A549 (cell line): ENCODE data around the gene MPC2. TPM values are rescaled to one million over a fixed set of nuclear protein-coding genes. Genes with fewer than 3 reads are reported as not detected.
"Not testable (repeated sequence)": the region's sequence is repeated elsewhere in the genome, so short reads cannot be mapped to it uniquely, and the experiment has no call there.

Source experiments
- ATAC-seq, 2 experiments: fragments of 200-7000 bp in 1 of 2; fragments of >200 bp in 1 of 2; cut with Nextera tagmentation in 1 of 2; cut with Tn5 transposase in 1 of 2; 3 replicates each; pipeline versions ENCODE4 v1.8.0 to v1.9.1; 2018 to 2020; ENCODE audit warnings: mild to moderate bottlenecking in 1 of 2, moderate library complexity in 1 of 2
- CTCF ChIA-PET: fragments of 300-600 bp; sonication (Branson Sonifier 250); formaldehyde crosslinking; extraction: SDS; loops from one replicate; lab custom pipeline; 2021; ENCODE audit warnings: antibody characterized with exemption, inconsistent platforms; lab: Yijun Ruan, JAX
- POLR2A ChIA-PET: fragments of 350-600 bp; formaldehyde crosslinking; extraction: SDS; loops from one replicate; lab custom pipeline; 2021; ENCODE audit warnings: antibody characterized with exemption, inconsistent platforms; lab: Yijun Ruan, JAX
- DNase-seq, 2 experiments: peaks; one replicate each; pipeline versions ENCODE4 v3.0.0 to v3.0.0-alpha.2; 2011 to 2016; ENCODE audit warnings: low read depth in 1 of 2, low spot score in 1 of 2
- FAIRE-seq: peaks from 2 replicates; lab custom pipeline; 2011; peaks lifted over from hg19 to GRCh38; lab: Jason Lieb, UNC
- H3K27ac ChIP-seq, 2 experiments: fragments of >200 bp; sonication (Bioruptor Twin); formaldehyde crosslinking; 3 replicates each; pipeline ENCODE4 v1.5.1; 2016 to 2017
- H3K4me1 ChIP-seq: fragments of >200 bp; sonication (Bioruptor Twin); formaldehyde crosslinking; 3 replicates; pipeline ENCODE4 v1.6.1; 2016
- H3K4me2 ChIP-seq: fragments of >200 bp; sonication (Bioruptor Twin); formaldehyde crosslinking; 3 replicates; pipeline ENCODE4 v1.6.1; 2016
- H3K4me3 ChIP-seq: fragments of >200 bp; sonication (Bioruptor Twin); formaldehyde crosslinking; 3 replicates; pipeline ENCODE4 v1.5.1; 2016
- H3K9me3 ChIP-seq: fragments of >200 bp; sonication (Bioruptor Twin); formaldehyde crosslinking; 3 replicates; pipeline ENCODE4 v1.6.1; 2016
- ATOH8 ChIP-seq: fragments of 250-450 bp; sonication (Bioruptor Pico); IDR thresholded peaks from 2 replicates; pipeline ENCODE4 v1.5.0; 2020; ENCODE audit warnings: low read depth, mild to moderate bottlenecking, moderate library complexity
- BHLHE40 ChIP-seq: IDR thresholded peaks from 2 replicates; pipeline ENCODE4 v1.6.1; 2012; ENCODE audit warnings: low read depth, low read length, inconsistent platforms
- CBX2 ChIP-seq: fragments of 200-600 bp; sonication (generic); IDR thresholded peaks from 2 replicates; pipeline ENCODE4 v1.6.1; 2016; ENCODE audit warnings: low read depth, mild to moderate bottlenecking, borderline replicate concordance
- CHD2 ChIP-seq: fragments of 150-350 bp; IDR thresholded peaks from 2 replicates; pipeline ENCODE4 v1.6.1; 2014; ENCODE audit warnings: low read length; ENCODE audit not compliant: partially characterized antibody
- CHD4 ChIP-seq: fragments of 200-600 bp; sonication (generic); IDR thresholded peaks from 2 replicates; pipeline ENCODE4 v1.6.1; 2016; ENCODE audit warnings: antibody characterized with exemption, mild to moderate bottlenecking, borderline replicate concordance
- EHF ChIP-seq: fragments of 250-450 bp; sonication (Bioruptor Pico); IDR thresholded peaks from 2 replicates; pipeline ENCODE4 v1.5.0; 2020; ENCODE audit warnings: mild to moderate bottlenecking
- ELK1 ChIP-seq: fragments of 150-350 bp; IDR thresholded peaks from 2 replicates; pipeline ENCODE4 v1.6.1; 2014; ENCODE audit warnings: low read depth, mild to moderate bottlenecking, low read length
- EP300 ChIP-seq, 2 experiments: fragments of >200 bp; sonication (Bioruptor Twin); formaldehyde crosslinking; IDR thresholded peaks; 2 replicates in 1 of 2; 3 replicates in 1 of 2; pipeline ENCODE4 v1.6.1; 2016 to 2017
- FOSB ChIP-seq: fragments of 250-450 bp; sonication (Bioruptor Pico); IDR thresholded peaks from 2 replicates; pipeline ENCODE4 v1.5.0; 2020; ENCODE audit warnings: mild to moderate bottlenecking, moderate library complexity
- FOXS1 ChIP-seq: fragments of 250-450 bp; sonication (Bioruptor Pico); IDR thresholded peaks from 2 replicates; pipeline ENCODE4 v1.5.0; 2020; ENCODE audit warnings: mild to moderate bottlenecking, moderate library complexity
- GATA3 ChIP-seq: IDR thresholded peaks from 2 replicates; pipeline ENCODE4 v1.6.1; 2012; ENCODE audit warnings: borderline replicate concordance
- HES2 ChIP-seq: fragments of >200 bp; sonication (Bioruptor Twin); formaldehyde crosslinking; IDR thresholded peaks from 2 replicates; pipeline ENCODE4 v1.6.1; 2016
- HOXA7 ChIP-seq: fragments of 250-450 bp; sonication (Bioruptor Pico); IDR thresholded peaks from 2 replicates; pipeline ENCODE4 v1.5.0; 2020; ENCODE audit warnings: mild to moderate bottlenecking, moderate library complexity
- HOXB13 ChIP-seq: fragments of 250-450 bp; sonication (Bioruptor Pico); IDR thresholded peaks from 2 replicates; pipeline ENCODE4 v1.5.0; 2020; ENCODE audit warnings: low read depth, mild to moderate bottlenecking, moderate library complexity
- HOXB5 ChIP-seq: fragments of 250-450 bp; sonication (Bioruptor Pico); IDR thresholded peaks from 2 replicates; pipeline ENCODE4 v1.5.0; 2020; ENCODE audit warnings: mild to moderate bottlenecking, moderate library complexity
- JUNB ChIP-seq: fragments of >200 bp; sonication (Bioruptor Twin); formaldehyde crosslinking; IDR thresholded peaks from 2 replicates; pipeline ENCODE4 v1.6.1; 2016
- KDM1A ChIP-seq: fragments of 200-600 bp; sonication (generic); IDR thresholded peaks from 2 replicates; pipeline ENCODE4 v1.6.1; 2016; ENCODE audit warnings: low read depth, mild to moderate bottlenecking
- KDM5A ChIP-seq: fragments of 200-600 bp; sonication (generic); IDR thresholded peaks from 2 replicates; pipeline ENCODE4 v1.6.1; 2016; ENCODE audit warnings: antibody characterized with exemption, mild to moderate bottlenecking
- NPAS2 ChIP-seq: fragments of 250-450 bp; sonication (Bioruptor Pico); IDR thresholded peaks from 2 replicates; pipeline ENCODE4 v1.8.0; 2022; ENCODE audit warnings: mild to moderate bottlenecking, moderate library complexity, borderline replicate concordance
- NR3C1 ChIP-seq: fragments of >200 bp; sonication (Bioruptor Twin); formaldehyde crosslinking; IDR thresholded peaks from 3 replicates; pipeline ENCODE4 v1.6.1; 2017
- PHF8 ChIP-seq: fragments of 200-600 bp; sonication (generic); IDR thresholded peaks from 2 replicates; pipeline ENCODE4 v1.6.1; 2016; ENCODE audit warnings: low read depth, mild to moderate bottlenecking, antibody characterized with exemption, moderate library complexity, borderline replicate concordance
- POLR2AphosphoS2 ChIP-seq: conservative IDR thresholded peaks from 2 replicates; pipeline ENCODE4 v1.6.1; 2012; ENCODE audit warnings: low read length, improper control_type of control experiment, inconsistent platforms
- RCOR1 ChIP-seq: fragments of 150-350 bp; IDR thresholded peaks from 2 replicates; pipeline ENCODE4 v1.6.1; 2014; ENCODE audit warnings: antibody characterized with exemption, low read length, low read depth
- TP53 ChIP-seq: fragments of 250-450 bp; sonication (Bioruptor Pico); IDR thresholded peaks from 2 replicates; pipeline ENCODE4 v1.5.0; 2021; ENCODE audit warnings: mild to moderate bottlenecking, moderate library complexity
- WGBS: methylation state at CpG from one replicate; pipeline ENCODE4 v1.1.6; 2017; ENCODE audit errors: missing lambda C conversion rate; 5-methylcytosine and 5-hydroxymethylcytosine counted together
- polyA plus RNA-seq, 4 experiments: library from polyadenylated mRNA; depleted of rRNA in 3 of 4; stranded (reverse); fragments of >200 nt; fragmentation: RNase III in 1 of 4; extraction: RNeasy Plus Mini Kit Qiagen cat#74134 plus additional on column Dnase treatment in 1 of 4; gene quantifications; 2 replicates in 3 of 4; 3 replicates in 1 of 4; pipeline ENCODE4 v1.2.3, GENCODE V29; 2011 to 2017

Gene MPC2
- polyA plus RNA-seq, 2 of the 4 experiments (the other 2 are of a cell fraction) = 53.0 to 120 TPM

GRCh38 chr1:167890400-167890799 is 46.5 kb downstream of the MPC2 start:
- no peak for ATAC-seq
- H3K9me3 ChIP-seq = 0 out of 3 replicates have a peak, but pooled peaks cover 3% of the 10 kb centered on the region
- CTCF ChIA-PET = no interaction called here
- no peak overlapping the region for H3K4me2 ChIP-seq
- FAIRE-seq = no peak
- no peak overlapping the region for H3K27ac ChIP-seq
- no peak for TF ChIP-seq HOXA7 (CRISPR knock-in tag)
- TF ChIP-seq HOXB13 = no peak
- no peak for TF ChIP-seq FOSB (CRISPR knock-in tag)
- TF ChIP-seq HES2 = no peak
- TF ChIP-seq TP53 (CRISPR knock-in tag) = no peak
- TF ChIP-seq FOXS1 (CRISPR knock-in tag) = no peak
- no peak for TF ChIP-seq CBX2
- no peak for TF ChIP-seq POLR2AphosphoS2
- no peak for TF ChIP-seq KDM5A
- no peak for TF ChIP-seq EP300 (IDR thresholded peaks at IDR 0.05)
- no peak for TF ChIP-seq RCOR1
- TF ChIP-seq JUNB = no peak
- TF ChIP-seq NR3C1 = no peak
- no peak for TF ChIP-seq EHF (CRISPR knock-in tag)
- no peak for TF ChIP-seq HOXB5 (CRISPR knock-in tag)
- TF ChIP-seq KDM1A = no peak
- no peak for TF ChIP-seq PHF8
- no peak for TF ChIP-seq GATA3
- TF ChIP-seq, all 56 proteins: peak for 0
- H3K4me1 ChIP-seq = no peaks in the 10 kb centered on the region
- H3K4me3 ChIP-seq = no peak overlapping the region
- no peak for DNase-seq
- POLR2A ChIA-PET = no interaction called here

- ATAC-seq, H3K4me3 ChIP-seq, FAIRE-seq, POLR2A ChIA-PET, H3K27ac ChIP-seq, DNase-seq, H3K4me2 ChIP-seq, CTCF ChIA-PET, H3K4me1 ChIP-seq, H3K9me3 ChIP-seq: not testable (repeated sequence)
- 68% methylated on average over 2 of the region's 2 CpGs for WGBS
Observed at GRCh38 chr1:167887187-167887586, 49.7 kb downstream of the MPC2 start.

GRCh38 chr1:167882376-167882775 is 54.5 kb downstream of the MPC2 start:
- Histone ChIP-seq H3K27ac (no peak overlapping the region; a peak in 1 of 6 replicates), H3K9me3 (0 out of 3 replicates have a peak, but pooled peaks cover 3% of the 10 kb centered on the region), H3K4me3 (no peak overlapping the region), H3K4me1 (peaks cover 20% of the 10 kb centered on the region), H3K4me2 (no peak overlapping the region)
- no peak for TF ChIP-seq KDM1A
- no peak for TF ChIP-seq ATOH8 (CRISPR knock-in tag)
- TF ChIP-seq ELK1 = no peak
- no peak for TF ChIP-seq CHD4
- TF ChIP-seq BHLHE40 = no peak
- TF ChIP-seq CHD2 = no peak
- no peak for TF ChIP-seq HOXA7 (CRISPR knock-in tag)
- TF ChIP-seq NPAS2 = no peak
- ATAC-seq (no peak), FAIRE-seq (no peak), DNase-seq (no peak)
- CTCF ChIA-PET = no interaction called here
- WGBS = 91% methylated on average over 7 of the region's 8 CpGs
- POLR2A ChIA-PET = no interaction called here
